Caco-2 (cell line): Measurements from ENCODE around the gene SRBD1. TPM values are rescaled to one million over a fixed set of nuclear protein-coding genes. Genes with fewer than 3 reads are reported as not detected.

Source experiments
- BruUV-seq: library from RNA; stranded (reverse); fragments of 400-500 nt; replicated peaks from 2 replicates; lab custom pipeline; 2021; lab: Mats Ljungman, UMichigan
- CTCF ChIA-PET: fragments of 300-600 bp; sonication (Branson Sonifier 250); formaldehyde crosslinking; loops from one replicate; lab custom pipeline; 2022; ENCODE audit warnings: antibody characterized with exemption; lab: Charles Lee
- POLR2A ChIA-PET: fragments of 300-600 bp; sonication (Branson Sonifier 250); formaldehyde crosslinking; loops from one replicate; lab custom pipeline; 2022; ENCODE audit warnings: antibody characterized with exemption; lab: Charles Lee
- DNase-seq, 2 experiments: peaks; one replicate each; pipeline versions ENCODE4 v3.0.0 to v3.0.0-alpha.2; 2020 to 2022
- H3K27me3 ChIP-seq: replicated peaks from 2 replicates; pipeline ENCODE4 v1.6.0; 2011; ENCODE audit warnings: low read length; ENCODE audit not compliant: control insufficient read depth, insufficient read depth
- H3K36me3 ChIP-seq: 2 replicates; pipeline ENCODE4 v1.5.1; 2011; ENCODE audit warnings: low read length; ENCODE audit not compliant: control insufficient read depth, insufficient read depth
- H3K4me1 ChIP-seq: fragments of 250-450 bp; sonication (Bioruptor Pico); 2 replicates; pipeline ENCODE4 v1.5.1; 2020; ENCODE audit warnings: mild to moderate bottlenecking
- H3K4me3 ChIP-seq: 2 replicates; pipeline ENCODE4 v1.5.1; 2011; ENCODE audit warnings: low read depth, mild to moderate bottlenecking, control low read depth, low read length
- H3K9me3 ChIP-seq: fragments of 250-450 bp; sonication (Bioruptor Pico); 2 replicates; pipeline ENCODE4 v1.5.1; 2020; ENCODE audit warnings: mild to moderate bottlenecking, moderate library complexity
- H3K27ac Mint-ChIP-seq: one replicate; pipeline ENCODE4 v1.8.0; 2022; ENCODE audit warnings: mixed read lengths; ENCODE audit not compliant: unreplicated experiment
- H3K27me3 Mint-ChIP-seq: one replicate; pipeline ENCODE4 v1.8.0; 2022; ENCODE audit warnings: mixed read lengths; ENCODE audit not compliant: insufficient read depth, unreplicated experiment
- H3K36me3 Mint-ChIP-seq: one replicate; pipeline ENCODE4 v1.8.0; 2022; ENCODE audit warnings: mild to moderate bottlenecking, mixed read lengths; ENCODE audit not compliant: insufficient read depth, unreplicated experiment
- H3K4me1 Mint-ChIP-seq: one replicate; pipeline ENCODE4 v1.8.0; 2022; ENCODE audit warnings: low read depth, mixed read lengths; ENCODE audit not compliant: unreplicated experiment
- H3K4me3 Mint-ChIP-seq: one replicate; pipeline ENCODE4 v1.8.0; 2022; ENCODE audit warnings: mild to moderate bottlenecking, moderate library complexity, mixed read lengths; ENCODE audit not compliant: unreplicated experiment
- H3K9me3 Mint-ChIP-seq: one replicate; pipeline ENCODE4 v1.8.0; 2022; ENCODE audit warnings: mixed read lengths; ENCODE audit not compliant: unreplicated experiment
- CTCF ChIP-seq, 2 experiments: fragments of 200-600 bp in 1 of 2; IDR thresholded peaks; 1 replicate in 1 of 2; 2 replicates in 1 of 2; pipeline versions ENCODE4 v1.5.1 to v1.8.0; 2011 to 2022; ENCODE audit warnings: antibody characterized with exemption in 1 of 2, control low read depth in 1 of 2, inconsistent platforms in 1 of 2, low read depth in 1 of 2, low read length in 1 of 2, mild to moderate bottlenecking in 1 of 2, moderate library complexity in 1 of 2; ENCODE audit not compliant: insufficient read depth in 1 of 2, severe bottlenecking in 1 of 2, unreplicated experiment in 1 of 2
- intact Hi-C: fragments of 100-400 bp; cut with micrococcal nuclease; formaldehyde crosslinking; loops from one replicate; pipeline ENCODE4 v1.10.0; 2022; ENCODE audit not compliant: unreplicated experiment
- total RNA-seq: library from RNA; stranded (reverse); gene quantifications from 2 replicates; pipeline ENCODE4 v1.2.3, GENCODE V29; 2022

SRBD1 gene
- total RNA-seq, 1 experiment from 2014 or later = 15.8 TPM

GRCh38 chr2:45567974-45568789 is 42.9 kb downstream of the SRBD1 start:
- no peaks in the 10 kb centered on the region for H3K4me1 ChIP-seq
- peaks cover under 1% of the 10 kb centered on the region for H3K36me3 Mint-ChIP-seq
- ChIA-PET POLR2A (no interaction called here), CTCF (no interaction called here)
- TF ChIP-seq CTCF (IDR thresholded peaks at IDR 0.05; ENCODE audit: insufficient read depth in 1 of 2, low read depth in 1 of 2, low read length in 1 of 2, severe bottlenecking in 1 of 2, unreplicated experiment in 1 of 2) = no peak
- peak overlapping the region; percentile 57 for H3K27ac Mint-ChIP-seq
- no peak overlapping the region for H3K4me3 ChIP-seq
- no peak for DNase-seq
- intact Hi-C loops = no loop called here
- H3K36me3 ChIP-seq = no peaks in the 10 kb centered on the region
- H3K4me3 Mint-ChIP-seq = no peak overlapping the region
- BruUV-seq = no TSS peak
- peaks cover 8% of the 10 kb centered on the region for H3K4me1 Mint-ChIP-seq
- no peaks in the 10 kb centered on the region for H3K9me3 ChIP-seq
- no peaks in the 10 kb centered on the region for H3K27me3 ChIP-seq
- peaks cover 8% of the 10 kb centered on the region for H3K9me3 Mint-ChIP-seq
- H3K27me3 Mint-ChIP-seq = no peaks in the 10 kb centered on the region

- no TSS peak for BruUV-seq
- no peak for TF ChIP-seq CTCF (IDR thresholded peaks at IDR 0.05; ENCODE audit: insufficient read depth in 1 of 2, low read depth in 1 of 2, low read length in 1 of 2, severe bottlenecking in 1 of 2, unreplicated experiment in 1 of 2)
- Mint-ChIP-seq H3K9me3 (peaks cover 8% of the 10 kb centered on the region), H3K36me3 (no peaks in the 10 kb centered on the region), H3K4me1 (peaks cover 8% of the 10 kb centered on the region), H3K4me3 (no peak overlapping the region), H3K27ac (peak overlapping the region; percentile 57), H3K27me3 (no peaks in the 10 kb centered on the region)
- no peaks in the 10 kb centered on the region for H3K36me3 ChIP-seq
- H3K4me3 ChIP-seq = no peak overlapping the region
- no peaks in the 10 kb centered on the region for H3K9me3 ChIP-seq
- ChIA-PET CTCF (interaction anchor here (0.6 to 0.7 kb wide), 2 partner anchors 43 to 105 kb away, joined by 3 read pairs; no protein-coding TSS in a partner anchor), POLR2A (no interaction called here)
- no peaks in the 10 kb centered on the region for H3K4me1 ChIP-seq
- no peak for DNase-seq
- H3K27me3 ChIP-seq = no peaks in the 10 kb centered on the region
- intact Hi-C loops = no loop called here
Measured at GRCh38 chr2:45567288-45567963, 43.6 kb downstream of the SRBD1 start.

- POLR2A ChIA-PET = no interaction called here
- no peak overlapping the region for H3K27ac Mint-ChIP-seq
- intact Hi-C loops = no loop called here
Measured at GRCh38 chr2:45559436-45559835, 51.6 kb downstream of the SRBD1 start.

More at GRCh38 chr2:45559436-45559835, 51.6 kb downstream of the SRBD1 start:
- no peaks in the 10 kb centered on the region for H3K36me3 Mint-ChIP-seq
- no peaks in the 10 kb centered on the region for H3K9me3 ChIP-seq
- DNase-seq = no peak
- no peaks in the 10 kb centered on the region for H3K4me1 Mint-ChIP-seq
- H3K4me1 ChIP-seq = 0 out of 2 replicates have a peak, but pooled peaks cover 4% of the 10 kb centered on the region
- no TSS peak for BruUV-seq
- no peaks in the 10 kb centered on the region for H3K27me3 Mint-ChIP-seq
- H3K4me3 Mint-ChIP-seq = no peak overlapping the region
- no peaks in the 10 kb centered on the region for H3K36me3 ChIP-seq
- H3K9me3 Mint-ChIP-seq = no peaks in the 10 kb centered on the region
- CTCF ChIA-PET = no interaction called here
- H3K4me3 ChIP-seq = no peak overlapping the region
- H3K27me3 ChIP-seq = no peaks in the 10 kb centered on the region
- no peak for TF ChIP-seq CTCF (IDR thresholded peaks at IDR 0.05; ENCODE audit: insufficient read depth in 1 of 2, low read depth in 1 of 2, low read length in 1 of 2, severe bottlenecking in 1 of 2, unreplicated experiment in 1 of 2)
